ENCODE data around the gene THSD7A.

DNA sequence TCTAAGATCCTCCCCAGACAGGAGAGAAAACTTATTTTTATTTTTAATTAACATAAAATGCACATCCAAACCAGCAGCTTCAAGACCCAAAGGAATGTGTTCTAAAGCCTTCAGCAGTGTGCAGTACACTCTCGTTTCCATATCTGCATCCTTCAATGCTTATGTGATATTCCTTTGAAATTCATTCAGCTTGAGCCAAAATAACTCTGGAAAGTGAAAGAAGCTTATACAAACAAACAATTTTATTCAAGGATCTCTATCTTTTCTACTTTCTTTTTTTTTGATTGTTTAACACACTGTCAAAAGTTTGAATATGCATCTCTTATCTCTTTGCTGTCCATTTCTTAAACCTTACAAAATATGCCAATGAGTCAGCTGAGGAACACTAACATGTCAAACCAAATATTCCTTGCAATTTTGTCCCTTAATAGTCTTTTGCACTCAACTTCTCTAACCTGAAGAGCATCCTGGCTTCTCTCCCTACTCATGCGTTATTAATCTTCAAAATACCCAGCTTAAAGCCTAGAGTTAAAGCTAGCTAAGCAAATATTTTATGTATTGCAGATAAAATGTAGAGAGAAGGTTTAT is 124.3 kb downstream of the THSD7A start:
- TF ChIP-seq EZH2 (IDR thresholded peaks at IDR 0.05; ENCODE audit: borderline replicate concordance, low read depth, low read length, poor library complexity, severe bottlenecking): no peak
- no peak for TF ChIP-seq CTCF (conservative IDR thresholded peaks at IDR 0.05; ENCODE audit: low read depth, low read length)
